B cell (primary cell): Measurements from ENCODE around the gene FGF21. TPM values are rescaled to one million over a fixed set of nuclear protein-coding genes. Genes with fewer than 3 reads are reported as not detected.

Experiments used
- ATAC-seq: fragments of 200-7000 bp; cut with Tn5 transposase; one replicate; pipeline ENCODE4 v1.10.0; 2021; ENCODE audit warnings: low read depth, mild to moderate bottlenecking, moderate number of reproducible peaks, moderate library complexity
- CTCF ChIA-PET: fragments of 350-600 bp; sonication (Branson Sonifier 250); formaldehyde crosslinking; loops from one replicate; lab custom pipeline; 2021; ENCODE audit warnings: antibody characterized with exemption, inconsistent platforms; lab: Charles Lee
- POLR2A ChIA-PET: fragments of 350-600 bp; sonication (Branson Sonifier 250); formaldehyde crosslinking; loops from one replicate; lab custom pipeline; 2021; ENCODE audit warnings: antibody characterized with exemption; lab: Charles Lee
- DNase-seq: peaks from one replicate; pipeline ENCODE4 v3.0.0; 2013
- H2AFZ ChIP-seq: 2 replicates; pipeline ENCODE4 v1.6.1; 2012; ENCODE audit warnings: mild to moderate bottlenecking, low read depth, low read length; ENCODE audit not compliant: insufficient read depth, poor library complexity, severe bottlenecking
- H3K27ac ChIP-seq, 2 donors: 1 replicate in 1 of 2; 2 replicates in 1 of 2; pipeline ENCODE4 v1.5.1; 2012 to 2013; ENCODE audit warnings: low read length in 2 of 2, mild to moderate bottlenecking in 2 of 2, moderate library complexity in 1 of 2
- H3K27me3 ChIP-seq, 4 experiments: fragments of 200-600 bp in 1 of 4; sonication (generic) in 1 of 4; replicated peaks in 1 of 4; 1 replicate in 2 of 4; 2 replicates in 2 of 4; pipeline versions ENCODE4 v1.6.1 to v1.7.0; 2013 to 2016; ENCODE audit warnings: low read length in 3 of 4, mild to moderate bottlenecking in 2 of 4, mixed read lengths in 1 of 4, moderate library complexity in 1 of 4; ENCODE audit not compliant: insufficient read depth in 4 of 4, control insufficient read depth in 3 of 4; ENCODE audit errors: control extremely low read depth in 1 of 4
- H3K36me3 ChIP-seq, 2 experiments: replicated peaks in 1 of 2; 1 replicate in 1 of 2; 2 replicates in 1 of 2; pipeline versions ENCODE4 v1.6.1 to v1.7.1; 2013; ENCODE audit warnings: low read length in 1 of 2; ENCODE audit not compliant: insufficient read depth in 2 of 2, control insufficient read depth in 1 of 2; ENCODE audit errors: control extremely low read depth in 1 of 2, extremely low read depth in 1 of 2
- H3K4me1 ChIP-seq, 2 donors: fragments of 200-600 bp in 1 of 2; sonication (generic) in 1 of 2; 1 replicate in 1 of 2; 2 replicates in 1 of 2; pipeline versions ENCODE4 v1.5.1 to v1.6.1; 2013 to 2017; ENCODE audit warnings: low read length in 2 of 2; ENCODE audit not compliant: control insufficient read depth in 2 of 2, insufficient read depth in 2 of 2
- H3K4me2 ChIP-seq: replicated peaks from 2 replicates; pipeline ENCODE3; 2012; ENCODE audit warnings: mild to moderate bottlenecking, low read depth, low read length; ENCODE audit not compliant: poor library complexity, severe bottlenecking
- H3K4me3 ChIP-seq, 5 experiments: fragments of 200-600 bp in 1 of 5; sonication (generic) in 1 of 5; 1 replicate in 3 of 5; 2 replicates in 2 of 5; pipeline versions ENCODE4 v1.5.1 to v1.7.0; 2011 to 2016; ENCODE audit warnings: low read length in 4 of 5, mild to moderate bottlenecking in 4 of 5, low read depth in 2 of 5, control low read depth in 1 of 5, moderate library complexity in 1 of 5; ENCODE audit not compliant: insufficient read depth in 1 of 5; ENCODE audit errors: control extremely low read depth in 1 of 5, extremely low read depth in 1 of 5
- H3K79me2 ChIP-seq: fragments of 200-600 bp; sonication (generic); one replicate; pipeline ENCODE4 v1.6.0; 2016; ENCODE audit warnings: low read length; ENCODE audit not compliant: control insufficient read depth, insufficient read depth
- H3K9ac ChIP-seq: fragments of 200-600 bp; sonication (generic); 2 replicates; pipeline ENCODE4 v1.6.1; 2017; ENCODE audit warnings: mild to moderate bottlenecking, low read length, moderate library complexity
- H3K9me3 ChIP-seq, 3 donors: one replicate each; pipeline versions ENCODE4 v1.6.1 to v1.7.1; 2013; ENCODE audit warnings: low read length in 2 of 3; ENCODE audit not compliant: control insufficient read depth in 2 of 3, insufficient read depth in 1 of 3; ENCODE audit errors: control extremely low read depth in 1 of 3
- H4K20me1 ChIP-seq: 2 replicates; pipeline ENCODE4 v1.6.0; 2012; ENCODE audit warnings: mild to moderate bottlenecking, low read length; ENCODE audit not compliant: insufficient read depth, control insufficient read depth, poor library complexity, severe bottlenecking
- H3K27ac Mint-ChIP-seq: one replicate; pipeline ENCODE4 v1.8.0; 2021; ENCODE audit warnings: mixed read lengths
- H3K27me3 Mint-ChIP-seq: one replicate; pipeline ENCODE4 v1.8.0; 2021; ENCODE audit warnings: mixed read lengths
- H3K4me1 Mint-ChIP-seq: one replicate; pipeline ENCODE4 v1.8.0; 2021; ENCODE audit warnings: mixed read lengths
- H3K4me3 Mint-ChIP-seq: one replicate; pipeline ENCODE4 v1.8.0; 2021; ENCODE audit warnings: mixed read lengths
- H3K9me3 Mint-ChIP-seq: one replicate; pipeline ENCODE4 v1.8.0; 2022; ENCODE audit warnings: mixed read lengths; ENCODE audit not compliant: insufficient read depth
- CTCF ChIP-seq: fragments of 200-600 bp; IDR thresholded peaks from one replicate; pipeline ENCODE4 v1.8.0; 2022; ENCODE audit warnings: antibody characterized with exemption, mild to moderate bottlenecking
- EZH2 ChIP-seq: IDR thresholded peaks from 2 replicates; pipeline ENCODE4 v1.6.1; 2012; ENCODE audit warnings: borderline replicate concordance, low read depth, mild to moderate bottlenecking, moderate library complexity, low read length; ENCODE audit not compliant: insufficient read depth, poor library complexity, severe bottlenecking
- WGBS: methylation state at CpG from one replicate; pipeline ENCODE4 v1.1.5; 2013; ENCODE audit warnings: missing lambda C conversion rate; ENCODE audit not compliant: insufficient coverage; 5-methylcytosine and 5-hydroxymethylcytosine counted together
- intact Hi-C: fragments of 100-400 bp; cut with micrococcal nuclease; formaldehyde crosslinking; loops from one replicate; pipeline ENCODE4 v1.10.0; 2022
- polyA plus RNA-seq: library from polyadenylated mRNA; depleted of rRNA; stranded (reverse); fragments of >200 nt; gene quantifications from 2 replicates; pipeline ENCODE4 v1.2.3, GENCODE V29; 2012
- total RNA-seq, 2 donors: library from RNA; stranded (reverse); fragments of 120-200 nt in 1 of 2; gene quantifications; 1 replicate in 1 of 2; 2 replicates in 1 of 2; pipeline versions ENCODE4 v1.2.3 to v1.2.4, GENCODE V29; 2013 to 2022

Gene FGF21
- total and polyA plus RNA-seq, 2 donors (not counting 1 experiment from before 2014, with no cell fraction given): not detected

DNA sequence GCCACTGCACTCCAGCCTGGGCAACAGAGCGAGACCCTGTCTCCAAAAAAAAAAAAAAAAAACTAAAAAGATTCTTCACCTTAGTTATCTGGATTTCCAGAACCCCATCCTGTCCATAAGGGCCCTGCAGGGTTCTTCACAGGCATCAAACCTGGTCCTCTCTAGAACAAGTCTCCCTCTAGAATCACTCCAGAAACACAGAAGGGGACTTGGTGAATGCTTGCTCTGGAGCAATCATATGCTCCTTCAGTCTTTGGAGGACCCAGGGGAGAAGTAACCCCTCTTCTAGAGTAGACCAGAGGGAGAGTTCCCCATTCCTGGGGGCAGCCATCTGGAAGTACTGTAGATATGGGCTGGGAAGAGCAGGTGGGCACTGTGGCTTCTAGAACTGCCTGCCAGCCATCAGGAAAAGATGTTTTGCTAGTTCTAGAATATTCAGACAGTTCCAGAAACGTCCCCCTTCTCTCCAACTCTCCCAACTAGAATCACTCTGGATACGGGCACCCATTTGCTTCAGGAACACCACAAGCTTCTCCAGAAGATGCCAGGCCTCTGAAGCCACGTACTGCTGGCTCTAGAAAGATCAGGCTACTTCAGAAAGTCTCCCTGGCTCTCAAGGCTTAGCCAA lies 5.6 kb upstream of the FGF21 start:
- Mint-ChIP-seq H3K27ac (no peak overlapping the region), H3K27me3 (peaks cover 48% of the 10 kb centered on the region)
- CTCF ChIA-PET: no interaction called here

More for the DNA sequence above, 5.6 kb upstream of the FGF21 start:
- Histone ChIP-seq H3K4me3 (no peak overlapping the region), H3K79me2 (no peaks in the 10 kb centered on the region), H3K36me3 (no peaks in the 10 kb centered on the region), H3K9me3 (peaks cover 0 to 37% (median 0%) of the 10 kb centered on the region in 3 donors), H4K20me1 (no peaks in the 10 kb centered on the region), H3K4me2 (no peak overlapping the region), H3K27me3 (peaks cover 0 to 80% (median 32%) of the 10 kb centered on the region in 4 experiments), H3K27ac (no peak overlapping the region), H3K4me1 (peaks cover 25 to 29% of the 10 kb centered on the region in 2 donors), H2AFZ (no peak overlapping the region), H3K9ac (no peak overlapping the region)
- DNase-seq (no peak), ATAC-seq (no peak)
- H3K4me1 Mint-ChIP-seq: peaks cover 25% of the 10 kb centered on the region
- no peak for TF ChIP-seq CTCF
- TF ChIP-seq EZH2: no peak
- no peak overlapping the region for H3K4me3 Mint-ChIP-seq
- no peaks in the 10 kb centered on the region for H3K9me3 Mint-ChIP-seq
- POLR2A ChIA-PET: no interaction called here
- intact Hi-C loops: no loop called here
- 80% methylated on average over 3 of the region's 4 CpGs for WGBS
